ENCODE measurements around the gene HPDL.

HPDL gene

GRCh38 chr1:45370575-45370974, 43.9 kb downstream of the HPDL start:
- no peak for DNase-seq (ENCODE audit: low read depth)
- no peak overlapping the region for H3K4me3 ChIP-seq (ENCODE audit: low read length)
- TF ChIP-seq, protein P1, sequence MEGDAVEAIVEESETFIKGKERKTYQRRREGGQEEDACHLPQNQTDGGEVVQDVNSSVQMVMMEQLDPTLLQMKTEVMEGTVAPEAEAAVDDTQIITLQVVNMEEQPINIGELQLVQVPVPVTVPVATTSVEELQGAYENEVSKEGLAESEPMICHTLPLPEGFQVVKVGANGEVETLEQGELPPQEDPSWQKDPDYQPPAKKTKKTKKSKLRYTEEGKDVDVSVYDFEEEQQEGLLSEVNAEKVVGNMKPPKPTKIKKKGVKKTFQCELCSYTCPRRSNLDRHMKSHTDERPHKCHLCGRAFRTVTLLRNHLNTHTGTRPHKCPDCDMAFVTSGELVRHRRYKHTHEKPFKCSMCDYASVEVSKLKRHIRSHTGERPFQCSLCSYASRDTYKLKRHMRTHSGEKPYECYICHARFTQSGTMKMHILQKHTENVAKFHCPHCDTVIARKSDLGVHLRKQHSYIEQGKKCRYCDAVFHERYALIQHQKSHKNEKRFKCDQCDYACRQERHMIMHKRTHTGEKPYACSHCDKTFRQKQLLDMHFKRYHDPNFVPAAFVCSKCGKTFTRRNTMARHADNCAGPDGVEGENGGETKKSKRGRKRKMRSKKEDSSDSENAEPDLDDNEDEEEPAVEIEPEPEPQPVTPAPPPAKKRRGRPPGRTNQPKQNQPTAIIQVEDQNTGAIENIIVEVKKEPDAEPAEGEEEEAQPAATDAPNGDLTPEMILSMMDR (conservative IDR thresholded peaks at IDR 0.05; ENCODE audit: low read depth, low read length) = no peak

DNA sequence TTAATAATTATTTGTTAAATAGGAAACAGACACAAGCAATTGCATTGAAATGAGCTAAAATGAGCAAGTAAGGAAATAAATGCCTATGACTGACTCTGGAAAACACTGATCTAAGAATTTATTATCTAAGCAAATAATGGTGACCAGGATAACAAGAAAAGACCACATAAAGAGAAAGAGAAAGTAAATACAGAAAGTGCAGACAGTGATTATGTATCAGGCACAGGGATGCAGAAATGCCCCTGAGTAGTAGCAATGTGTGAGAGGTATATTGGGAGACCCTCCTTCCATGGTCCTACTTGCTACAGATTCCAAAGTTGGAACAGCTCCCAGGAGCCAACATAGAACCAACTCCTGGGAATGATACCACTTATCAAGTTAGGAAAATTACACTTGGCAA, 46.9 kb downstream of the HPDL start:
- TF ChIP-seq, protein P1 (conservative IDR thresholded peaks at IDR 0.05; ENCODE audit: low read depth, low read length) = no peak
- DNase-seq (ENCODE audit: low read depth) = no peak
- no peak overlapping the region for H3K4me3 ChIP-seq (ENCODE audit: low read length)

GRCh38 chr1:45375104-45376090, 48.7 kb downstream of the HPDL start:
- no peak overlapping the region for H3K4me3 ChIP-seq (ENCODE audit: low read length)
- TF ChIP-seq, protein P1 (conservative IDR thresholded peaks at IDR 0.05; ENCODE audit: low read depth, low read length) = no peak
- no peak for DNase-seq (ENCODE audit: low read depth)

- no peak overlapping the region for H3K4me3 ChIP-seq (ENCODE audit: low read length)
- no peak for DNase-seq (ENCODE audit: low read depth)
- TF ChIP-seq, protein P1 (conservative IDR thresholded peaks at IDR 0.05; ENCODE audit: low read depth, low read length) = no peak
Observed at GRCh38 chr1:45378184-45378583, 51.5 kb downstream of the HPDL start.
